Hair follicle dermal papilla cell (primary cell): ENCODE results near the gene SRSF8. TPM values are rescaled to one million over a fixed set of nuclear protein-coding genes. Genes with fewer than 3 reads are reported as not detected.

ENCODE experiments used
- total RNA-seq: library from RNA; depleted of rRNA; stranded (reverse); fragments of >200 nt; gene quantifications from 2 replicates; pipeline ENCODE4 v1.2.3, GENCODE V29; 2012

Gene SRSF8, protein sequence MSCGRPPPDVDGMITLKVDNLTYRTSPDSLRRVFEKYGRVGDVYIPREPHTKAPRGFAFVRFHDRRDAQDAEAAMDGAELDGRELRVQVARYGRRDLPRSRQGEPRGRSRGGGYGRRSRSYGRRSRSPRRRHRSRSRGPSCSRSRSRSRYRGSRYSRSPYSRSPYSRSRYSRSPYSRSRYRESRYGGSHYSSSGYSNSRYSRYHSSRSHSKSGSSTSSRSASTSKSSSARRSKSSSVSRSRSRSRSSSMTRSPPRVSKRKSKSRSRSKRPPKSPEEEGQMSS
- total RNA-seq: 17.4 and 20.9 TPM in 2 replicates

GRCh38 chr11:95066716-95067038 lies at the start of gene SRSF8:
SRSF8 (plus strand) TSS chr11:95066919; CDS start chr11:95067227, 308 bp downstream.

DNA sequence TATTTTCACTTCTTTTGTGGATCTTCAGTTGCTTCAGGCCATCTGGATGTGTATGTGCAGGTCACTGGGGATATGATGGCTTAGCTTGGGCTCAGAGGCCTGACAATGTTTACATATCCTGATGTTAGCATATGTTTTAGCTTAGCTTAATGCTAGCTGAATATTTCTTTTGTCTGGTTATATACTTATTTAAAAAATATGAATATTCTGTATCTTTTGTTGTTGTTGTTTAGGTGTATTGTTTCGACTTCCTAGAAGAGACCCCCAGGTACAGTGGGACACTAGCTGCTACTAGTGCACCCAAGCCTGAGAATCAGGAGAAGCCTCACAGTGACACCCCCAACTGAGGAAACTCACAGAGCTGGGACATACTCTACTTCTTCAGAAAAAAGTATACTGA lies 41.8 kb upstream of the SRSF8 start, which contains the start of gene KDM4E:
KDM4E (plus strand) TSS at position 301 of the 400 bp plus-strand sequence. CDS start 300 bp downstream, outside the sequence.

DNA sequence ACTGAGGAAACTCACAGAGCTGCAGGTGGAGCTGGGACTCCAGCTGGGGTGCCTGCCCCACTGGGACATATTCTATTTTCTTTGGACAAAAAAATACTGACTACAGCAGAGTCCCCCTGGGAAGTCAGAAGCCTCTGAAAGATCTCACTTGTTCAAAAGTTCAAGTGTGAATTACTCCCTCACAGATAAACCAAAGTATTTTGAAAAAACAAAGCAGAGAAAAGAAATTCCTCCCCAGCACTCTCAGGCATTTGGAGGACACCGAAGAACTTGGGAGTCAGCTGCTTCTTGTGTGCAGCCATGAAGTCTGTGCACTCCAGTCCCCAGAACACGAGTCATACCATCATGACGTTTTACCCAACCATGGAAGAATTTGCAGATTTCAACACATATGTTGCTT lies 17.6 kb upstream of the SRSF8 start, which contains the start of gene KDM4F:
KDM4F (plus strand) TSS at position 301 of the 400 bp plus-strand sequence.

DNA sequence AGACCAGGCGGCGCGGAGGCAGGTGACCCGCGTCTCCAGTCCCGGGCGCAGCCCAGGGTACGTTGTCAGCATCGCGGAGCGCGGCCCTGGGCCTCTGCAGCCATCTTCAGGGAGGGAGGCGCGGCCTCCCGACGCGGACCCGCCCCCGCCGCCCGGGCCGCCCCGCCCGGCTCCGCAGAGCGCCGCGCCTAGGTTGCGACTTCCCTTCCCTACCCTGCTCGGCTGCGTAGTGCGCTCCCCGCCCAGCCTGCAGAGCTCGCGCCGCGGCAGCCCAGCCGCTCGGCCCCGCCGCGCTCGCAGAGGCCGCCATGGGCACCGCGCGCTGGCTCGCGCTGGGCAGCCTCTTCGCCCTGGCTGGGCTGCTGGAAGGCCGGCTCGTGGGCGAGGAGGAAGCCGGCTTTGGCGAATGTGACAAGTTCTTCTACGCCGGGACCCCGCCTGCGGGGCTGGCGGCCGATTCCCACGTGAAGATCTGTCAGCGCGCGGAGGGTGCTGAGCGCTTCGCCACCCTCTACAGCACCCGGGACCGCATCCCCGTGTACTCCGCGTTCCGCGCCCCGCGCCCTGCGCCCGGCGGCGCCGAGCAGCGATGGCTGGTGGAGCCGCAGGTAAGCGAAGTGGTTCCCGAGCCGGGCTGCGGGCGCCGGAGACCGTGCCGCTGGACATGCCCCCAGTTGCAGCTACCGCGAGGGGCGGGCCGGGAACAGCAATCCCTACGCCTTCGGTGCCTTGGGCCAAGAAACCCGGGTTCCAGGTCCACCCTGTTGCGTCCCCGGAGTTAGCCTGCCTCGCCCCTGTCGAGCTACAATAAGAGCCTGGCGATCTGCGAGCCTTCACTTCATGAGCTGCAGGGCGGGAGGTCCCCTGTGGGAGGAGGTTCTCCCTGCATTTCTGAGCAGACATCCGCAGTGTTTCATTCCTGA lies 23.2 kb downstream of the SRSF8 start, which contains the start of gene ENDOD1:
ENDOD1 (plus strand) TSS at position 227 of the 923 bp plus-strand sequence; CDS start at position 309, 82 bp downstream.

Other genes with a start within 250 kb of the SRSF8 start
- gene CWC15, start 93.4 kb upstream of the SRSF8 start, total RNA-seq: 20.9 and 23.3 TPM in 2 replicates
- gene KDM4D, start 93.2 kb upstream of the SRSF8 start, total RNA-seq: 0.49 and 0.97 TPM in 2 replicates
- not detected in 2 replicates for gene KDM4E, start 41.7 kb upstream of the SRSF8 start, total RNA-seq
- not detected in 2 replicates for gene KDM4F, start 17.5 kb upstream of the SRSF8 start, total RNA-seq
- gene ENDOD1, start 22.9 kb downstream of the SRSF8 start, total RNA-seq: 25.5 and 25.7 TPM in 2 replicates
- 15.8 and 24.7 TPM in 2 replicates for gene SESN3, start 164.3 kb downstream of the SRSF8 start, total RNA-seq